Activated CD8-positive, alpha-beta T cell treated with anti-CD3 and anti-CD28 coated beads for 36 hours (primary cell): ENCODE measurements around the gene JAG2. TPM values are rescaled to one million over a fixed set of nuclear protein-coding genes. Genes with fewer than 3 reads are reported as not detected.

Experiments
- ATAC-seq: fragments of 200-7000 bp; cut with Tn5 transposase; one replicate; pipeline ENCODE4 v1.10.0; 2021; ENCODE audit warnings: mild to moderate bottlenecking, moderate library complexity
- CTCF ChIA-PET: fragments of 350-600 bp; sonication (Branson Sonifier 250); formaldehyde crosslinking; loops from one replicate; lab custom pipeline; 2021; ENCODE audit warnings: antibody characterized with exemption; lab: Charles Lee
- POLR2A ChIA-PET: fragments of 350-600 bp; sonication (Branson Sonifier 250); formaldehyde crosslinking; loops from one replicate; lab custom pipeline; 2021; ENCODE audit warnings: antibody characterized with exemption; lab: Charles Lee
- DNase-seq: peaks from one replicate; pipeline ENCODE4 v3.0.0-alpha.2; 2020
- H3K27ac Mint-ChIP-seq: one replicate; pipeline ENCODE4 v1.8.0; 2021; ENCODE audit warnings: mild to moderate bottlenecking, mixed read lengths
- H3K27me3 Mint-ChIP-seq: one replicate; pipeline ENCODE4 v1.8.0; 2021; ENCODE audit warnings: mixed read lengths
- H3K36me3 Mint-ChIP-seq: one replicate; pipeline ENCODE4 v1.8.0; 2021; ENCODE audit warnings: low read depth, mixed read lengths
- H3K4me1 Mint-ChIP-seq: one replicate; pipeline ENCODE4 v1.8.0; 2021; ENCODE audit warnings: low read depth, mixed read lengths
- H3K4me3 Mint-ChIP-seq: one replicate; pipeline ENCODE4 v1.8.0; 2021; ENCODE audit warnings: mild to moderate bottlenecking, moderate library complexity, mixed read lengths
- H3K9me3 Mint-ChIP-seq: one replicate; pipeline ENCODE4 v1.8.0; 2021; ENCODE audit warnings: mixed read lengths
- intact Hi-C: fragments of 100-400 bp; cut with micrococcal nuclease; formaldehyde crosslinking; loops from one replicate; pipeline ENCODE4 v1.10.0; 2022
- total RNA-seq, 2 experiments: library from RNA; stranded (reverse); gene quantifications; one replicate each; pipeline ENCODE4 v1.2.3, GENCODE V29; 2021
- TF ChIP-seq, protein P1 (sequence below): fragments of 200-600 bp; IDR thresholded peaks from one replicate; pipeline ENCODE4 v1.8.0; 2022; ENCODE audit warnings: antibody characterized with exemption, mild to moderate bottlenecking

Gene JAG2
- total RNA-seq, 2 experiments from 2014 or later: 3.6 to 4.1 TPM

DNA sequence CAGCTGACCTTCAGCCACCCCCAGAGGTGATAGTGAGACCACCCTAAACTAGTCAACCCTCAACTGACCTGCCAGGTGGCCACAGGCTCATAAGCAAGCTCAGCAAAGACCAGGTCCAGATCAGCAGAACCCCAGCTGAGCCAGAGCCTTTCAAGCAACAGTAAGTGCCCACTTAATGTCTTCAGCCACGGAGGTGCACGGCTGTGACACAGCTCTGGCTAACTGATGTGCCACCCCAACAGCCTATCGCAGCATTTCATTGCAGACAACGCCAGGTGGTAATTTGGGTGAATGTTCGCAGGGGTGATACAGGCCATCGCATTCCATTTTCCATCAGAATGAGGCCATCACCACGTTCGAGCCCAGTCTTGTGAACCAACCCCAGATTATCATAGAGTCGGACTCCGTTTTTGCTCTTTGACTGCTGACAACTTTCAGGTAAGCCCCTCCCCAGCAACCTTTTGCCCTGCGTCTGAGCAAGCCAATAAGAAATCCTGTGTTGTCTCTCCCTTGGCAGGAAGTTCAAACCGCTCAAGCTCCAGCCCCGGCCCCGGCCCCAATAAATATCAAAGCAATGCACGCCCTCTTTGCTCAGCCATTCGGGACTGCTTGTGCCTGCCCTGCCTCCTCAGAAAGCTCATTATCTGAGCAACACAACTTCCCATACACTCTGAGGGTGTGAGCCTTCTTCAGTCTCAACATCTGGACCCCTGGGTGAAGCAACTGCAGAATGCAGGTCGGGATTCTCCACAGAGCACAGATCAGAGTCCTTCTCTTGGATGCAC is 44.4 kb downstream of the JAG2 start:
- Mint-ChIP-seq H3K4me1 (peaks cover 3% of the 10 kb centered on the region), H3K9me3 (peaks cover 14% of the 10 kb centered on the region), H3K27ac (no peak overlapping the region), H3K4me3 (no peak overlapping the region), H3K27me3 (peaks cover 27% of the 10 kb centered on the region), H3K36me3 (no peaks in the 10 kb centered on the region)
- intact Hi-C loops: no loop called here
- POLR2A ChIA-PET: no interaction called here
- DNase-seq (no peak), ATAC-seq (no peak)
- CTCF ChIA-PET: interaction anchor here (1.0 kb wide), 2 partner anchors 34 kb away, joined by 3 read pairs; no protein-coding TSS in a partner anchor
- TF ChIP-seq, protein P1, sequence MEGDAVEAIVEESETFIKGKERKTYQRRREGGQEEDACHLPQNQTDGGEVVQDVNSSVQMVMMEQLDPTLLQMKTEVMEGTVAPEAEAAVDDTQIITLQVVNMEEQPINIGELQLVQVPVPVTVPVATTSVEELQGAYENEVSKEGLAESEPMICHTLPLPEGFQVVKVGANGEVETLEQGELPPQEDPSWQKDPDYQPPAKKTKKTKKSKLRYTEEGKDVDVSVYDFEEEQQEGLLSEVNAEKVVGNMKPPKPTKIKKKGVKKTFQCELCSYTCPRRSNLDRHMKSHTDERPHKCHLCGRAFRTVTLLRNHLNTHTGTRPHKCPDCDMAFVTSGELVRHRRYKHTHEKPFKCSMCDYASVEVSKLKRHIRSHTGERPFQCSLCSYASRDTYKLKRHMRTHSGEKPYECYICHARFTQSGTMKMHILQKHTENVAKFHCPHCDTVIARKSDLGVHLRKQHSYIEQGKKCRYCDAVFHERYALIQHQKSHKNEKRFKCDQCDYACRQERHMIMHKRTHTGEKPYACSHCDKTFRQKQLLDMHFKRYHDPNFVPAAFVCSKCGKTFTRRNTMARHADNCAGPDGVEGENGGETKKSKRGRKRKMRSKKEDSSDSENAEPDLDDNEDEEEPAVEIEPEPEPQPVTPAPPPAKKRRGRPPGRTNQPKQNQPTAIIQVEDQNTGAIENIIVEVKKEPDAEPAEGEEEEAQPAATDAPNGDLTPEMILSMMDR: no peak

DNA sequence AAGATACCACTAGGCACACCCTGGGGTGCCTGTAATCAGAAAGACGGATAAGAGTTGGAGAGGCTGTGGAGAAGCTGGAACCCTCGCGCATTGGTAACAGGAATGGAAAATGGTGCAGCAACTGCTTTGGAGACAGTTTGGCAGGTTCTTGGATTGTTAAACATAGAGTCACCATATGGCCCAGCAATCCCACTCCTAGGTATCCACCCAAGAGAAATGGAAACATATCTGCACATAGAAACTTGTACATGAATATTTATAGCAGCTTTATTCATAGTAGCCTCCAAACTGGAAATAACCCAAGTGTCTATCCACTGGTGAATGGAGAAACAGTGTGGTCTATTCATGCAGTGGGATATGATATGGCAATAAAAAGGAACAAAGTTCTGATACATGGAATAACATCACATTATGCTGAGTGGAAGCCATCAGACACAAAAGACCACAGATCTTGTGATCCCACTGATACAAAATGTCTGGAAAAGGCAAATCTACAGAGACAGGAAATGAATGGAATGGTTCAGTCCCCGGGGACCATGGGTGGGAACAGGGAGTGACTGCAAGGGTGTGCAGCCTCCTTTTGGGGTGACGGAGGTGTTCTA is 45.4 kb downstream of the JAG2 start:
- CTCF ChIA-PET: no interaction called here
- Mint-ChIP-seq H3K36me3 (no peaks in the 10 kb centered on the region), H3K4me1 (peaks cover 3% of the 10 kb centered on the region), H3K9me3 (peaks cover 14% of the 10 kb centered on the region), H3K4me3 (no peak overlapping the region), H3K27ac (no peak overlapping the region), H3K27me3 (peaks cover 28% of the 10 kb centered on the region)
- intact Hi-C loops: no loop called here
- ATAC-seq (no peak), DNase-seq (no peak)
- TF ChIP-seq, protein P1: no peak
- POLR2A ChIA-PET: no interaction called here

DNA sequence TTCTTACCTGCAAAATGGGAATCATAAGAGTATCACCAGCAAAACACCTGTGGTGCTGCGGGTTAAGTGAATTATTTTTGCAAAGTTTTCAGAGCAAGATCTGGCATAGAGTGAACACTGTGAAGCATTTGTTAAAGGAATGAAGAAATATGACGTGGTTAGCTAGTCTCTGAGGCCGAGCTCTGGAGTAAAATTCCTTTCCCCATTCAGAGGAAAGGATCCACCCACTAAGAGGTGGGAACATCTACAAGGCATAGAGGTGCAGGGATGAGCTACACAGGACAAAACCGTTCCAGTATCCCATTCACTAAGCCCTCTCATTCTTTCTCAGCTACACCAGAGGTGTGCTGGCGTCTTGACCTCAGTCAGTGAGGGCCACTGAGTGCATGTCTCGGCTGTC is 48.5 kb downstream of the JAG2 start:
- peaks cover 3% of the 10 kb centered on the region for H3K4me1 Mint-ChIP-seq
- no peak overlapping the region for H3K4me3 Mint-ChIP-seq
- TF ChIP-seq, protein P1: no peak
- H3K27ac Mint-ChIP-seq: no peak overlapping the region
- ATAC-seq (no peak), DNase-seq (no peak)
- H3K27me3 Mint-ChIP-seq: peaks cover 20% of the 10 kb centered on the region
- intact Hi-C loops: no loop called here
- ChIA-PET POLR2A (no interaction called here), CTCF (interaction anchor here (1.3 kb wide), 1 partner anchor 30 kb away, joined by 3 read pairs; no protein-coding TSS in a partner anchor)
- H3K9me3 Mint-ChIP-seq: peaks cover 14% of the 10 kb centered on the region
- no peaks in the 10 kb centered on the region for H3K36me3 Mint-ChIP-seq

DNA sequence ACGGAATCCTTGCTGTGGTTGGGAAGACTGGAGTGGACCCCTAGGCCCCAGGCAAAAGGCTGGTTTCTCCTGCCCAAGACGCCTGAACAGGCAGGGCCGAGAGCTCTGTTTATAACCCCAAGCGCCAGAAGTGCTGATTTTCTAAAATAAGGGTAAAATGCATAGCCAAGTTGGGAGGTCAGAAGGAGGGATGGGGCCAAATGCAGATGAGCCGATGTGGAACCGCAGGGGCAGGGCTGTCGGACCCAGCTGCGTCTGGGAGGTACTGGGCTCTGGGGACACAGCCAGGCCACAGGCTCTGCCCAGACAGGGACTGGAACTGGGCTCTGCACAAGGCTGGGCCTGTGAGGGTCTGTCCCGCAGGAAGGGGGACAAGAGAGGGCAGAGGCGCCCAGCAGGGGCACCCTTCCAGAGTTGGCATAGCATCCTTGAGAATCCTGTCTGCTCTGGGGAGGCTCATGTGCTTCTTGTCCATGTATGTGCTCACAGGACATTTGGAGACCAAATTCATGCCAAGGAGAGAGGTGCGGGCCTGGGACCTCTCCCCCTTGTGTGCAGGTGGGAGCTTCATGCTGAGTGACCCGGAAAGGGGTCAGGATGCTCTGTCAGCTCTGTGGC is 49.1 kb downstream of the JAG2 start:
- CTCF ChIA-PET: interaction anchor here (1.3 kb wide), 1 partner anchor 29 kb away, joined by 3 read pairs; no protein-coding TSS in a partner anchor
- Mint-ChIP-seq H3K4me1 (peaks cover 1% of the 10 kb centered on the region), H3K36me3 (no peaks in the 10 kb centered on the region), H3K9me3 (peaks cover 14% of the 10 kb centered on the region), H3K27me3 (peaks cover 20% of the 10 kb centered on the region), H3K4me3 (no peak overlapping the region), H3K27ac (no peak overlapping the region)
- intact Hi-C loops: no loop called here
- DNase-seq (no peak), ATAC-seq (no peak)
- TF ChIP-seq, protein P1: no peak
- POLR2A ChIA-PET: no interaction called here
